CD4-positive, alpha-beta T cell (primary cell): ENCODE results near the gene SPC25. TPM values are rescaled to one million over a fixed set of nuclear protein-coding genes. Genes with fewer than 3 reads are reported as not detected.

Experiments used
- ATAC-seq: fragments of 200-7000 bp; cut with Tn5 transposase; one replicate; pipeline ENCODE4 v1.10.0; 2022; ENCODE audit warnings: mild to moderate bottlenecking; ENCODE audit not compliant: poor library complexity
- CTCF ChIA-PET: fragments of 350-600 bp; sonication (Branson Sonifier 250); formaldehyde crosslinking; loops from one replicate; lab custom pipeline; 2021; ENCODE audit warnings: antibody characterized with exemption, inconsistent platforms; lab: Charles Lee
- POLR2A ChIA-PET: fragments of 350-600 bp; sonication (Branson Sonifier 250); formaldehyde crosslinking; loops from one replicate; lab custom pipeline; 2021; ENCODE audit warnings: antibody characterized with exemption, inconsistent platforms; lab: Charles Lee
- DNase-seq, 14 experiments: peaks; one replicate each; pipeline ENCODE4 v3.0.0-alpha.2; 2013 to 2020; ENCODE audit warnings: mixed read lengths in 2 of 14
- H3K27ac ChIP-seq, 2 donors: one replicate each; pipeline versions ENCODE4 v1.5.1 to v1.7.0; 2013; ENCODE audit warnings: low read length in 2 of 2, low read depth in 1 of 2, mild to moderate bottlenecking in 1 of 2
- H3K27me3 ChIP-seq, 2 experiments: 1 replicate in 1 of 2; 2 replicates in 1 of 2; pipeline versions ENCODE4 v1.6.1 to v1.7.0; 2013; ENCODE audit warnings: low read length in 2 of 2, control low read depth in 1 of 2, mild to moderate bottlenecking in 1 of 2, moderate library complexity in 1 of 2; ENCODE audit not compliant: insufficient read depth in 2 of 2, control insufficient read depth in 1 of 2
- H3K36me3 ChIP-seq: one replicate; pipeline ENCODE4 v1.6.1; 2013; ENCODE audit warnings: low read length, control low read depth; ENCODE audit not compliant: insufficient read depth
- H3K4me1 ChIP-seq: one replicate; pipeline ENCODE4 v1.6.1; 2013; ENCODE audit warnings: low read length, control low read depth; ENCODE audit not compliant: insufficient read depth
- H3K4me3 ChIP-seq: one replicate; pipeline ENCODE4 v1.5.1; 2013; ENCODE audit warnings: mild to moderate bottlenecking, low read length, moderate library complexity
- H3K9me3 ChIP-seq, 2 experiments: 1 replicate in 1 of 2; 2 replicates in 1 of 2; pipeline versions ENCODE4 v1.6.1 to v1.7.0; 2013; ENCODE audit warnings: low read length in 2 of 2, mild to moderate bottlenecking in 2 of 2, control low read depth in 1 of 2, moderate library complexity in 1 of 2; ENCODE audit not compliant: control insufficient read depth in 1 of 2, insufficient read depth in 1 of 2
- H3K27ac Mint-ChIP-seq: one replicate; pipeline ENCODE4 v1.8.0; 2020; ENCODE audit warnings: mixed read lengths
- H3K27me3 Mint-ChIP-seq: one replicate; pipeline ENCODE4 v1.8.0; 2021; ENCODE audit warnings: mixed read lengths
- H3K36me3 Mint-ChIP-seq: one replicate; pipeline ENCODE4 v1.8.0; 2021; ENCODE audit warnings: low read depth, mixed read lengths
- H3K4me1 Mint-ChIP-seq: one replicate; pipeline ENCODE4 v1.8.0; 2021; ENCODE audit warnings: low read depth, mixed read lengths
- H3K4me3 Mint-ChIP-seq: one replicate; pipeline ENCODE4 v1.8.0; 2020; ENCODE audit warnings: mild to moderate bottlenecking, mixed read lengths
- H3K9me3 Mint-ChIP-seq: one replicate; pipeline ENCODE4 v1.8.0; 2020; ENCODE audit warnings: mixed read lengths
- intact Hi-C, 2 experiments: fragments of 100-400 bp; cut with DNase I in 1 of 2; cut with micrococcal nuclease in 1 of 2; formaldehyde crosslinking; loops; one replicate each; pipeline versions ENCODE4 v1.15.1 to v1.9.0; 2023 to 2025; cut with DNase I, micrococcal nuclease
- total RNA-seq, 174 experiments: library from RNA in 2 of 174; stranded (reverse) in 2 of 174; gene quantifications; one replicate each; pipeline ENCODE4 v1.2.3 and lab custom pipeline; 2021 to 2026
- TF ChIP-seq, protein P1 (sequence below): fragments of 200-600 bp; IDR thresholded peaks from one replicate; pipeline ENCODE4 v1.8.0; 2022; ENCODE audit warnings: antibody characterized with exemption, mild to moderate bottlenecking

SPC25 gene
- total RNA-seq, 2 experiments from 2014 or later = 0.17 TPM; not detected in 1

DNA sequence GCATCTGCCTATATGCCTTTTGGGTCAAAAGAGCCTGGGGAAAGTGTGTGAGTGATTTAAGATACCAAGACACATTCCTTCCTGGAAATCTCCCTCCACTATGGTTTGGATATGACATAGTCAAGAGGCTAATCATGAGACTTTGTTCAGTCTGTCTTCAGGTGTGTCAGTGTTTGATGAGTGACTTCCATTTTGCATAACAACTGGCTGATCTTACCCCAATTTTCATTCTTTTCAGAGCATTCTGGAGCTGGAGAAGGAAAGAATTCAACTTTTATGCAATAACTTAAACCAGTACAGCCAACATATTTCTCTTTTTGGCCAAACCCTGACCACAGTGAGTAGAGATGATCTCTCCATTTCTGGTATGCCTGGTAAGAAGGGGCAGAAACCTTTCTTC is 39.4 kb downstream of the SPC25 start:
- CTCF ChIA-PET = no interaction called here

DNA sequence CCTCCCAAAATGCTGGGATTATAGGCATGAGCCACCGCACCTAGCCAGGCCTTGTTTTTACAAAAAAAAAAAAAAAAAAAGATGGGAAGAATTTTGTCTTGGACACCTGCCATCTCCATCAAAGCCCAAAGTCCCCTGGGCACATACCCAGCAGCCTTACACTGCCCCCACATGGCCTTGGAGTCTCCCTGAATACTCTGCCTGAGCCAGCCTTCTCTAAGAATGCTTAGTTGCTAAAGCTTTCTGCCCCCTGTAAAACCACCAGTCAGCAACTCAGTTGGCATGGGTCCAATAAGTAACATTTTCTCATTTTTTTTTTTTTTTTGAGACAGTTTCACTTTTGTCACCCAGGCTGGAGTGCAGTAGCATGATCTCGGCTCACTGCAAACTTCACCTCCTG is 40.6 kb downstream of the SPC25 start:
- ATAC-seq = no peak
- H3K27me3 ChIP-seq = no peaks in the 10 kb centered on the region
- no peaks in the 10 kb centered on the region for H3K9me3 Mint-ChIP-seq
- H3K4me1 ChIP-seq = no peaks in the 10 kb centered on the region
- H3K4me3 ChIP-seq = no peak overlapping the region
- no peaks in the 10 kb centered on the region for H3K9me3 ChIP-seq
- H3K4me3 Mint-ChIP-seq = no peak overlapping the region
- H3K36me3 Mint-ChIP-seq = no peaks in the 10 kb centered on the region
- POLR2A ChIA-PET = no interaction called here
- TF ChIP-seq, protein P1, sequence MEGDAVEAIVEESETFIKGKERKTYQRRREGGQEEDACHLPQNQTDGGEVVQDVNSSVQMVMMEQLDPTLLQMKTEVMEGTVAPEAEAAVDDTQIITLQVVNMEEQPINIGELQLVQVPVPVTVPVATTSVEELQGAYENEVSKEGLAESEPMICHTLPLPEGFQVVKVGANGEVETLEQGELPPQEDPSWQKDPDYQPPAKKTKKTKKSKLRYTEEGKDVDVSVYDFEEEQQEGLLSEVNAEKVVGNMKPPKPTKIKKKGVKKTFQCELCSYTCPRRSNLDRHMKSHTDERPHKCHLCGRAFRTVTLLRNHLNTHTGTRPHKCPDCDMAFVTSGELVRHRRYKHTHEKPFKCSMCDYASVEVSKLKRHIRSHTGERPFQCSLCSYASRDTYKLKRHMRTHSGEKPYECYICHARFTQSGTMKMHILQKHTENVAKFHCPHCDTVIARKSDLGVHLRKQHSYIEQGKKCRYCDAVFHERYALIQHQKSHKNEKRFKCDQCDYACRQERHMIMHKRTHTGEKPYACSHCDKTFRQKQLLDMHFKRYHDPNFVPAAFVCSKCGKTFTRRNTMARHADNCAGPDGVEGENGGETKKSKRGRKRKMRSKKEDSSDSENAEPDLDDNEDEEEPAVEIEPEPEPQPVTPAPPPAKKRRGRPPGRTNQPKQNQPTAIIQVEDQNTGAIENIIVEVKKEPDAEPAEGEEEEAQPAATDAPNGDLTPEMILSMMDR = no peak
- no peaks in the 10 kb centered on the region for H3K36me3 ChIP-seq
- no peaks in the 10 kb centered on the region for H3K4me1 Mint-ChIP-seq
- no peaks in the 10 kb centered on the region for H3K27me3 Mint-ChIP-seq
- intact Hi-C loops = no loop called here
- no peak overlapping the region for H3K27ac ChIP-seq
- DNase-seq = peak in 3 of 14 experiments; percentile 2 to 17 (median 7)
- no peak overlapping the region for H3K27ac Mint-ChIP-seq
- CTCF ChIA-PET = no interaction called here

More for the DNA sequence above, 39.4 kb downstream of the SPC25 start:
- intact Hi-C loops = no loop called here
- no peak overlapping the region for H3K4me3 ChIP-seq
- POLR2A ChIA-PET = no interaction called here
- H3K27me3 ChIP-seq = no peaks in the 10 kb centered on the region
- H3K27ac Mint-ChIP-seq = no peak overlapping the region
- no peaks in the 10 kb centered on the region for H3K27me3 Mint-ChIP-seq
- H3K9me3 Mint-ChIP-seq = no peaks in the 10 kb centered on the region
- no peak for ATAC-seq
- H3K4me3 Mint-ChIP-seq = no peak overlapping the region
- H3K36me3 Mint-ChIP-seq = no peaks in the 10 kb centered on the region
- H3K4me1 Mint-ChIP-seq = no peaks in the 10 kb centered on the region
- no peaks in the 10 kb centered on the region for H3K9me3 ChIP-seq
- no peaks in the 10 kb centered on the region for H3K4me1 ChIP-seq
- DNase-seq = no peak
- no peaks in the 10 kb centered on the region for H3K36me3 ChIP-seq
- TF ChIP-seq, protein P1 = no peak
- H3K27ac ChIP-seq = no peak overlapping the region

DNA sequence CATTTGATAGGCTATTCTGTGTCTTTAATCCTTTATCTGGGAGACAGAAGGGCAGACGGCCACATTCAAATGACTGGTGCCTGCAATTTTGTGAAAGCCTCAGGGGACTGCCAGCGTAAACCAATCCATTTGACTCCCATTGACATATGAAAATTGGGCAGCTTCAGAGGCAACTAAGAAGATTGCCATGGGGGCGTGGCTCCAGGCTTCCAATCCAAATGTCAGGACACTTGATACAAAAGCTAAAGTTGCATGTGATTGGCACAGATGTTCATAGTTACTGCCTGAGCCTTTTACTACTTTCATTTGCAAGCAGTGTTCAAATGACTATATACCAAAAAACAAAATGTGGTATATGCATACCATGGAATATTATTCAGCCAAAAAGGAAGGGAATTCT is 42.0 kb downstream of the SPC25 start:
- Histone ChIP-seq H3K9me3 (no peaks in the 10 kb centered on the region), H3K4me1 (no peaks in the 10 kb centered on the region), H3K4me3 (no peak overlapping the region), H3K36me3 (no peaks in the 10 kb centered on the region), H3K27me3 (no peaks in the 10 kb centered on the region), H3K27ac (no peak overlapping the region)
- Mint-ChIP-seq H3K4me3 (no peak overlapping the region), H3K9me3 (no peaks in the 10 kb centered on the region), H3K27me3 (no peaks in the 10 kb centered on the region), H3K36me3 (no peaks in the 10 kb centered on the region), H3K4me1 (no peaks in the 10 kb centered on the region), H3K27ac (no peak overlapping the region)
- TF ChIP-seq, protein P1 = no peak
- no peak for DNase-seq
- CTCF ChIA-PET = no interaction called here
- no peak for ATAC-seq
- POLR2A ChIA-PET = no interaction called here
- intact Hi-C loops = no loop called here
